ENCODE measurements around the gene ZNF292.

GRCh38 chr6:87257046-87257445, 101.7 kb downstream of the ZNF292 start:
- TF ChIP-seq POLR2A (IDR thresholded peaks at IDR 0.05) = no peak
- no peak for TF ChIP-seq CTCF (IDR thresholded peaks at IDR 0.05)

All from sigmoid colon (tissue), 3 donors.